Neutrophil (primary cell): Measurements from ENCODE around the gene FICD.
A peak's percentile ranks its signal among the peaks of the same experiment; 100 is the strongest.

Source experiments
- H3K27ac ChIP-seq: fragments of 200-600 bp; sonication (generic); 2 replicates; pipeline ENCODE4 v1.5.1; 2016; ENCODE audit warnings: mild to moderate bottlenecking, moderate library complexity
- H3K27me3 ChIP-seq: fragments of 200-600 bp; sonication (generic); 2 replicates; pipeline ENCODE4 v1.6.0; 2016; ENCODE audit warnings: mild to moderate bottlenecking
- H3K36me3 ChIP-seq: fragments of 200-600 bp; sonication (generic); 2 replicates; pipeline ENCODE4 v1.5.1; 2017
- H3K4me1 ChIP-seq, 2 experiments: fragments of 200-600 bp in 1 of 2; sonication (generic) in 1 of 2; 1 replicate in 1 of 2; 2 replicates in 1 of 2; pipeline versions ENCODE4 v1.5.1 to v1.6.1; 2013 to 2016; ENCODE audit warnings: low read depth in 1 of 2, low read length in 1 of 2, mild to moderate bottlenecking in 1 of 2, moderate library complexity in 1 of 2; ENCODE audit not compliant: control insufficient read depth in 1 of 2, insufficient read depth in 1 of 2
- H3K4me3 ChIP-seq, 2 experiments: fragments of 200-600 bp in 1 of 2; sonication (generic) in 1 of 2; 1 replicate in 1 of 2; 2 replicates in 1 of 2; pipeline ENCODE4 v1.5.1; 2013 to 2016; ENCODE audit warnings: low read depth in 1 of 2, low read length in 1 of 2, mild to moderate bottlenecking in 1 of 2, moderate library complexity in 1 of 2
- H3K9me3 ChIP-seq: fragments of 200-600 bp; sonication (generic); 2 replicates; pipeline ENCODE4 v1.5.1; 2016
- CTCF ChIP-seq: fragments of 200-600 bp; sonication (generic); IDR thresholded peaks from 2 replicates; pipeline ENCODE4 v1.5.1; 2016; ENCODE audit warnings: antibody characterized with exemption

The FICD gene

GRCh38 chr12:108515916-108516315 lies 839 bp downstream of the FICD start:
- Histone ChIP-seq H3K4me1 (peaks cover 20 to 21% of the 10 kb centered on the region in 2 experiments), H3K9me3 (no peaks in the 10 kb centered on the region), H3K27me3 (no peaks in the 10 kb centered on the region), H3K36me3 (peaks cover 41% of the 10 kb centered on the region), H3K4me3 (peak overlapping the region; percentile 91 to 93), H3K27ac (peak overlapping the region; percentile 75)
- no peak for TF ChIP-seq CTCF

- no peak overlapping the region for H3K27ac ChIP-seq
- H3K4me1 ChIP-seq, result peaks cover 18 to 19% of the 10 kb centered on the region in 2 experiments
- H3K27me3 ChIP-seq, result no peaks in the 10 kb centered on the region
- peaks cover 49% of the 10 kb centered on the region for H3K36me3 ChIP-seq
- H3K4me3 ChIP-seq, result no peak overlapping the region
- no peaks in the 10 kb centered on the region for H3K9me3 ChIP-seq
- no peak for TF ChIP-seq CTCF
These were observed 1.6 kb downstream of the FICD start for GRCh38 chr12:108516511-108517275.

GRCh38 chr12:108517288-108518100 lies 2.4 kb downstream of the FICD start:
- Histone ChIP-seq H3K4me3 (no peak overlapping the region), H3K9me3 (no peaks in the 10 kb centered on the region), H3K27ac (no peak overlapping the region), H3K27me3 (no peaks in the 10 kb centered on the region), H3K4me1 (peaks cover 14 to 15% of the 10 kb centered on the region in 2 experiments), H3K36me3 (peaks cover 57% of the 10 kb centered on the region)
- no peak for TF ChIP-seq CTCF

DNA sequence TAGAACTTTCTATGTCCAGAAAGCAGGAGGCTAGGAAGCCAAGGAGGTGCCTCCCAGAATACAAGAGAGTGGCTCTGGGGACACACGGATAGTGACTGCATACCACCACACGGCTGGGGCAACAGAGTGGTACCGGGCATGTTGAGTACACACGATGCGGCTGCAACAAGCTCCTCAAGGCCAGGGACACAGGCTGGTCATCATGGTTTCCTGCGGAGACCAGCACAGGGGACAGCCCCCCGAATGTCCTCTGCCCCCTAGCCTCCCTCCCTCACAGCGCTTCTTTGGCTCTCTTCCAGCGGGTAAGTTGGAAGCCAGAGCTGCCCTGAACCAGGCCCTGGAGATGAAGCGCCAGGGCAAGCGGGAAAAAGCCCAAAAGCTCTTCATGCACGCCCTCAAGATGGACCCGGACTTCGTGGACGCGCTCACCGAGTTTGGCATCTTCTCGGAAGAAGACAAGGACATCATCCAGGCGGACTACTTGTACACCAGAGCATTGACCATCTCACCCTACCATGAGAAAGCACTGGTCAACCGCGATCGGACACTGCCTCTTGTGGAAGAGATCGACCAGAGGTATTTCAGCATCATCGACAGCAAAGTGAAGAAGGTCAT lies 3.1 kb downstream of the FICD start:
- no peak overlapping the region for H3K27ac ChIP-seq
- no peak overlapping the region for H3K4me3 ChIP-seq
- H3K36me3 ChIP-seq, result peaks cover 64% of the 10 kb centered on the region
- no peak for TF ChIP-seq CTCF
- no peaks in the 10 kb centered on the region for H3K9me3 ChIP-seq
- H3K27me3 ChIP-seq, result no peaks in the 10 kb centered on the region
- peaks cover 14 to 15% of the 10 kb centered on the region in 2 experiments for H3K4me1 ChIP-seq

GRCh38 chr12:108518716-108519496 lies 3.8 kb downstream of the FICD start:
- TF ChIP-seq CTCF, result no peak
- Histone ChIP-seq H3K36me3 (peaks cover 71% of the 10 kb centered on the region), H3K27me3 (no peaks in the 10 kb centered on the region)

More at GRCh38 chr12:108518716-108519496, 3.8 kb downstream of the FICD start:
- no peak overlapping the region for H3K4me3 ChIP-seq
- no peaks in the 10 kb centered on the region for H3K9me3 ChIP-seq
- no peak overlapping the region for H3K27ac ChIP-seq
- H3K4me1 ChIP-seq, result peaks cover 14 to 15% of the 10 kb centered on the region in 2 experiments
